ENCODE data around the gene CIC. TPM values are rescaled to one million over a fixed set of nuclear protein-coding genes. Genes with fewer than 3 reads are reported as not detected.

The CIC gene
- 28.6 and 30.5 TPM in 2 replicates for total RNA-seq (2014; rRNA removed)
- 34.6 TPM for polyA plus RNA-seq (2012)

DNA sequence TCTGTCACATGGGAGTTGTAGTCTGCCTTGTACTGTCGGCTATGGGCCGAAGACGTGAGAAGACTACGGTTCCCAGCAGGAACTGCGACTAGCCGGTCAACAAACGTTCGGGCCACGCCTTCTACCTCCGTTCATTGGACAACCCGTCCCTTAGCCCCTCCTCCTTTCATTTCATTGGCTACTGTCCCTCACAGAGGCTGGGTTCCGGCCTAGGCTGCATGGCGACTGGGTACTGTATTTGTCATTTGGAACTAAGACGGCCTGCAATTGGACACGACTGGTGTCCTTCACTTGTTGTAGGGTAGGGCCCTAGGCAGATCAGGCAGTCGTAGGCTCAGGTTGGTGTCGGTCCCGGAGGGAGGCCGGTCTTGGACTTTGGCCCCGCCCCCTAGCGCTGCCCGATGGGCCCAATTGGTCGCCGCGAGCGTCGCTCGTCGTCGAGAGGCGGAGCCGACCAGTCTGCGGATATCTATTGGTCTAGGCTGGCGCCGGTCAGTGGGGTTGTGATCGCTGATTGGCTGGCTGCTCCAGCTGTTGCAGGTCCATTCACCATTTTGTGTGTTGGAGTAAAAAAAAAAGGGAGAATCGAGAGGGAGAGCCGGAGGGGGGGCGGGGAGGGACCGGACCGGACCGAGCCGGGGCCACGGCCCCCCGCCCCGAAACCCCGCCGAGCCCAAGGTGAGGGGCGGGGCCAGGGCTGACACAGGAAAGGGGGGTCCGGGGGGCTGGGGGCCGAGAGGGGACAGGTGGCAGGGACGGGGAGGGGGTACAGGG, at the start of gene CIC:
Gene CIC (plus strand): TSS at position 549 of the 774 bp plus-strand sequence. CDS start 2,532 bp downstream, outside the sequence.
- DNase-seq (ENCODE audit: low read depth), result peak; percentile 100

- DNase-seq (ENCODE audit: low read depth), result peak; percentile 96
Observed at GRCh38 chr19:42219812-42220750, 49.0 kb upstream of the CIC start, which contains the start of gene ZNF526. Gene ZNF526 (plus strand): TSS chr19:42220312. CDS start chr19:42224404, 4,092 bp downstream.

DNA sequence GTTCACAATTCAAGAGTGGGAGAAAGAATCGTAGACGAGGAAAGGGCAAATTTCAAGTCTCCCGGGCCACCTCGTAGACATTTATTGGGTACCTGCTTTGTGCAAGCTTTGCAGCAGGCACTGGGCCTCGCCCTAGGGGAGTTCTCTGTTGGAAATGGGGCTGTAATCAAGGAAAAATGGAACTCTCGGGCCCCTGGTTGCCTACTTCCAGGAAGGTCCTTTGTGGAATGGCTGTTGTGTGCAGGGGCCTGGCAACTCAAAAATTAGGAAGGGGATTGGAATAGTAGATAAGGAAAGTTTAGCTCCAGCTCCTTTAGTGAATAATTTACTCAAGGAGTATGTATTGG, 48.3 kb upstream of the CIC start:
- no peak for DNase-seq (ENCODE audit: low read depth)

- no peak for DNase-seq (ENCODE audit: low read depth)
Observed at GRCh38 chr19:42224940-42225717, 43.9 kb upstream of the CIC start.

- no peak for DNase-seq (ENCODE audit: low read depth)
Observed at GRCh38 chr19:42225718-42226292, 43.2 kb upstream of the CIC start.

DNA sequence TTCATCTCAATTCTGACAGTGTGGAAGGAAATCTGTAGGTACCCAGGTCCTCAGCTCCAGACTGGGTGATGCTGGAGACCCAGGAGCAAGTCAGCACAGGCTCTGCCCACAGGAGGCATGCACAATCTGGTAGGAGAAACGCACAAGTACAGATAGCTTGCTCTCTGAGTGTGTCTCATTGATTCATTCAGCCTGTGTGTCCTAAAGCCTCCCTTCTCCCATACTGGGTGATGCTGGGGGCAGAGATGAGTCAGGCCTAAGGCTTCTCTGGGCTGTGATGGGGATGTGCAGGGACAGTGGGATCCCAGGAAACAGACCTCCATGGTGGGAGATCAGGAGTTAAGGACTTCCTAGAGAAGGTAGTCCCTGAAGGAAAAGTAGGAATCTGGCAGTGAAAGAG, 42.2 kb upstream of the CIC start:
- no peak for DNase-seq (ENCODE audit: low read depth)

- DNase-seq (ENCODE audit: low read depth), result no peak
Observed at GRCh38 chr19:42228641-42229040, 40.4 kb upstream of the CIC start.

GRCh38 chr19:42229301-42229854, 39.7 kb upstream of the CIC start:
- DNase-seq (ENCODE audit: low read depth), result no peak

- no peak for DNase-seq (ENCODE audit: low read depth)
Observed at GRCh38 chr19:42229855-42230351, 39.1 kb upstream of the CIC start.

DNA sequence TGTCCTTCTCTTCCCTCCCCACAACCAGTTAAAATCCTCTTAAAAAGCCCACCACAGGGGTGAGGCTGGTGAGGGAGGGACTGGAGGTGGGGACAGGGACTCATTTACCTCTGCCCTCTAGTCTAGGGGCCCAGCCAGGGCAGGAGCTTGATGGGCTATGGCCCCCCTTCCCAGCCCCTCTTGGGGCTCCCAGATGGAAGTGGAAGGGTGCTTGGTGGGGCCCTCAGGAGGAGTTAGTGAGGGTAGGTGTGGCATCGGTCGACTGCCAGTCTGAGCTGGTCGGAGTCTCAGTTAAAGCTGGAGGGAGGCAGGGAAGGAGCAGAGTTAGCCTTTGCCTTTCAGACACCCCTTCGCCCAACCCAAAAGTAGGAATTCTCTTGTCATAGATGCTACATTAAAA, 38.5 kb upstream of the CIC start:
- no peak for DNase-seq (ENCODE audit: low read depth)

GRCh38 chr19:42232435-42232834, 36.6 kb upstream of the CIC start:
- no peak for DNase-seq (ENCODE audit: low read depth)

- peak; percentile 67 for DNase-seq (ENCODE audit: low read depth)
Observed at GRCh38 chr19:42233106-42233505, 35.9 kb upstream of the CIC start.

DNA sequence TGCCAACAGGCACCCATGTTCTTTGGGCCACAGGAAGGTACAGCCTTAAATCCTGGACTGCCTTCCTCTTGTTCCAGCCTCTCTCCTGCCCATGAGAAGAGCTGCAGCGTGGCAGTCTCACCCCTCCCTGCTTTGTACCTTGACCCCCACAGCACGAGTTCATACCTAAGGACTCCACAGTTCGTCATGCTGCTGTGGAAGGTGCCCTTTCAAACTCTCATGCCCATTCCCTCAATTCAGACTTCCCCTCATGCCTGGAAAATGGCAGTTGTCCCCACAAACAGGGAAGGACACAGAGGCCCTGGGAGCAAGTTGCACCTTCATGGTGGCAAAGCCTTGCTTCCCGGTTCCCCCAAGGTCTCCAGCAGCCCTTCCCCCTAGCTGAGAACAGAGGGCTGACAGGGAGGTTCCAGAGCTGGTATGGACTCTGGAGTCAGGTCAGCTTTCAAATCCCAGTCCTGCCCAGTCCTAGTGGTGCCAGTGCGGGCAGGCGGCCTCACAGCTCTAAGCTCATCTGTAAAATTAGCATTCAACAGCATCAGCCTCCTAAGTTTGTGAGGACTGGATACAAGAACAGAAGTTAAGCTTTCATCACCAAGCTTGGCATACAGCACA, 35.3 kb upstream of the CIC start:
- DNase-seq (ENCODE audit: low read depth), result no peak

DNA sequence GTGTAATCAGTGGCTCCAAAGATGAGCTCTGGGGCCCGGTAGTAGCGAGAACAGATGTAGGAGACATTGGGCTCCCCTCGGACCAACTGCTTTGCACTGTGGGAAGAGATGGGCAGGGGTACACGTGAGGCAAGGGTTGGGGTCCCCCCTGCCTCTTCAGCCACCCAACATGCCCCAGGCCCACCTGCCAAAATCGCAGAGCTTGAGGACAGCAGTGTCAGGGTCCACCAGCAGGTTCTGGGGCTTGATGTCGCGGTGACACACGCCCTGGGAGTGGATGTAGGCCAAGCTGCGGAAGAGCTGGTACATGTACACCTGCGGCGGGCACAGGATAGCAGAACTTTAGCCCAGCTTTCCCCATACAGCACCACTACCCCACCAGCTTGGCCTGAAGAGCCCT, 34.7 kb upstream of the CIC start:
- no peak for DNase-seq (ENCODE audit: low read depth)

GRCh38 chr19:42235181-42235580, 33.9 kb upstream of the CIC start:
- DNase-seq (ENCODE audit: low read depth), result no peak

GRCh38 chr19:42239544-42240220, 29.4 kb upstream of the CIC start:
- DNase-seq (ENCODE audit: low read depth), result no peak

DNA sequence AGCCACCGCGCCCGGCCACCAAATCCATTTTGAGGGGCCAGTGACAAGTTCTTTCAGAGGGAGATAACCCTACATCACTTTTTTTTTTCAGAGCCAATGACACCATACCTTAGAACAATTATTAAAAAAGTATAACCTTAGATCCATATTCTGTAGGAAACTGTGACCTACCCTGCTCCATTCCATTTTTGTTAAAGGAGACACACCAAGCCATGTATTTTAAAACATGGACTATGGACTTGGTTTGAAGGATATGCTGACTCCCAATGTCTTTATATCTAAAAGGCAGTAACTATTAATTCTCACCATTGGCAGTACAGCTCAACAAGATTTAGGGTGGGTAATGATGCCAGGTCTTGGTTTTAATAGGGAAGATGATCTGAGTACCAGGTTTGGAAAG, 27.8 kb upstream of the CIC start:
- no peak for DNase-seq (ENCODE audit: low read depth)

GRCh38 chr19:42242069-42242511, 27.0 kb upstream of the CIC start:
- no peak for DNase-seq (ENCODE audit: low read depth)

DNA sequence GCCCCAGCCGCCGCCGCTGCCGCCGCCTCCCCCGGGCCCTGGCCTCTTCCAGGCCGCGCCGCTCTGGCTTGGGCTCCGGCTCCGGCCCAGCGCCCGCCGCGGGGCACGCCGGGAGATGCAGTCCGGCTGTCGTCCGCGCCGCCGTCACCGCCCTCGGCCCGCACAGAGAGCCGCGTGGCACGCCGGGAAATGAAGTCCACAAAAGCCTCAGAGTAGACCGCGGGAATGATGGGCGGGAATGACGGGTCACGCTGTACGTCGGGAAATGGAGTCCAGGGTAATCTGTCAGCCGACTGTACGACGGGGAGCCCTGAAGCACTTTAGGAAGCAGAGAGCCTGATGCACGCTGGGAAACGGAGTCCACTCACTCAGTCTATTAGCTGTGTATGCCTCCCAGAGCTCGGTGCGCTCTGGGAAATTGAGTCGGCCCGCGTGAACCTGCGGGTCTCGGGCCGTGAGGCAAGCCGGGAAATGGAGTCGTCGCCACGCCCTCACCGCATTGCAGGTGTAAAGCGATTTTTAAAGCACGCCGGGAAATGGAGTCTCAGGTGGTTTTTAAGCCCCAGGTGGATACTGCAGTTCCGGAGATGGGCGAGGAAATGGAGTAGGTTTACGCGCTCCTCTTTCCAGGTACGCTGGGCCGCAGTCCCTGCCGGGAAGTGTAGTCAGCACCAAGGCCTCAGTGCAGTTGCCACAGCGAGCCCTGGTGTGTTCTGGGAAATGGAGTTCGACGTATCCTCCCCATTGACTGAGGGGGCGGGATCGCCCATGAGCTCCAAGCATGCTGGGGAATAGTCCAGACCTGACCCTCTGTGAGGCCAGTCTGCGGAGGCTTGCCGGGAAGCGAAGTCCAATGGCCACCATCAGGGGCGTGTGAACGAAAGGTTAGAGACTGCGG, 26.3 kb upstream of the CIC start, which contains the start of gene GSK3A:
Gene GSK3A (minus strand): TSS at position 91 of the 898 bp plus-strand sequence. CDS start 137 bp downstream, outside the sequence.
- DNase-seq (ENCODE audit: low read depth), result peak; percentile 99
